Spleen (tissue), 11 donors: ENCODE data around the gene PCLO. TPM values are rescaled to one million over a fixed set of nuclear protein-coding genes. Genes with fewer than 3 reads are reported as not detected.

Source experiments
- DNase-seq: peaks from one replicate; pipeline ENCODE4 v3.0.0-alpha.2; 2020
- H3K27ac ChIP-seq, 8 donors: fragments of 200-600 bp; sonication (generic) in 7 of 8; 1 replicate in 4 of 8; 2 replicates in 4 of 8; pipeline versions ENCODE4 v1.5.0 to v1.8.0; 2016 to 2021; ENCODE audit warnings: inconsistent platforms in 4 of 8, mild to moderate bottlenecking in 4 of 8, moderate library complexity in 1 of 8
- H3K27me3 ChIP-seq, 7 donors: fragments of 200-600 bp; sonication (generic) in 6 of 7; replicated peaks in 1 of 7; 1 replicate in 4 of 7; 2 replicates in 3 of 7; pipeline versions ENCODE4 v1.5.0 to v1.8.0; 2016 to 2021; ENCODE audit warnings: inconsistent platforms in 3 of 7, mild to moderate bottlenecking in 1 of 7
- H3K36me3 ChIP-seq, 6 donors: fragments of 200-600 bp; sonication (generic) in 5 of 6; 1 replicate in 4 of 6; 2 replicates in 2 of 6; pipeline versions ENCODE4 v1.5.0 to v1.8.0; 2016 to 2021; ENCODE audit warnings: inconsistent platforms in 2 of 6
- H3K4me1 ChIP-seq, 6 donors: fragments of 200-600 bp; sonication (generic) in 5 of 6; 1 replicate in 3 of 6; 2 replicates in 3 of 6; pipeline versions ENCODE4 v1.5.0 to v1.8.0; 2016 to 2021; ENCODE audit warnings: inconsistent platforms in 3 of 6
- H3K4me3 ChIP-seq, 8 donors: fragments of 200-600 bp; sonication (generic) in 7 of 8; 1 replicate in 4 of 8; 2 replicates in 4 of 8; pipeline versions ENCODE4 v1.5.0 to v1.8.0; 2016 to 2021; ENCODE audit warnings: inconsistent platforms in 4 of 8, mild to moderate bottlenecking in 4 of 8, moderate library complexity in 2 of 8
- H3K9me3 ChIP-seq, 8 donors: fragments of 200-600 bp; sonication (generic) in 7 of 8; 1 replicate in 4 of 8; 2 replicates in 4 of 8; pipeline versions ENCODE4 v1.5.0 to v1.8.0; 2016 to 2021; ENCODE audit warnings: inconsistent platforms in 4 of 8
- CTCF ChIP-seq, 11 experiments: fragments of 200-600 bp in 7 of 11; fragments of 450-650 bp in 4 of 11; sonication (generic) in 4 of 11; IDR thresholded peaks in 8 of 11; conservative IDR thresholded peaks in 3 of 11; 1 replicate in 7 of 11; 2 replicates in 4 of 11; pipeline versions ENCODE4 v1.4.0 to v1.8.0; 2016 to 2021; ENCODE audit warnings: antibody characterized with exemption in 11 of 11, inconsistent platforms in 4 of 11, mild to moderate bottlenecking in 1 of 11
- POLR2A ChIP-seq, 3 donors: fragments of 450-650 bp; IDR thresholded peaks; one replicate each; pipeline ENCODE4 v1.5.1; 2017; ENCODE audit warnings: antibody characterized with exemption in 3 of 3, mild to moderate bottlenecking in 1 of 3
- POLR2AphosphoS5 ChIP-seq, 3 donors: sonication (generic); formaldehyde crosslinking; IDR thresholded peaks; one replicate each; pipeline ENCODE4 v1.5.1; 2017; ENCODE audit warnings: antibody characterized with exemption in 3 of 3
- WGBS, 5 donors: extraction: QIAGEN DNeasy Blood & Tissue Kit in 3 of 5; methylation state at CpG; one replicate each; pipeline versions ENCODE4 v1.1.5 to v1.1.7; 2013 to 2018; 5-methylcytosine and 5-hydroxymethylcytosine counted together
- intact Hi-C: fragments of 100-400 bp; cut with DNase I; formaldehyde crosslinking; loops from one replicate; pipeline ENCODE4 v1.15.0; 2023; ENCODE audit warnings: low total_unique reads
- polyA plus RNA-seq, 3 donors: library from polyadenylated mRNA; stranded (reverse); fragments of 200-250 nt; gene quantifications; one replicate each; pipeline ENCODE4 v1.2.1, GENCODE V29; 2013
- total RNA-seq, 7 donors: library from RNA; depleted of rRNA in 3 of 7; stranded (reverse); fragments of >200 nt in 3 of 7; fragmentation: NEBNext Ultra II Directional in 4 of 7; extraction: Animal tissue kit (Norgen Biotek cat#: 25700) in 4 of 7; gene quantifications; one replicate each; pipeline versions ENCODE4 v1.1.0 to v1.2.1, GENCODE V29; 2016 to 2021
- donor health status: healthy with polysubstance abuse.
- donor health status: DM: no; HTN: no; CAD: no; lungs with moderate emphysema.
- donor health status: DM: no; HTN: no; CAD: no.
- donor health status: Bipolar disorder and iron deficiency.
- donor health status: healthy.
- donor health status: DM: no; HTN: no; CAD: no.
- donor health status: DM: yes; HTN: yes; CAD: no.

Gene PCLO
- total and polyA plus RNA-seq, 10 donors: 0.05 to 9.9 (median 1.8) TPM

GRCh38 chr7:82823073-82823472, 339.6 kb downstream of the PCLO start:
- Histone ChIP-seq H3K36me3 (no peaks in the 10 kb centered on the region), H3K9me3 (no peaks in the 10 kb centered on the region), H3K27me3 (no peaks in the 10 kb centered on the region), H3K4me1 (no peaks in the 10 kb centered on the region), H3K27ac (no peak overlapping the region), H3K4me3 (no peak overlapping the region)
- intact Hi-C loops: no loop called here
- 68 to 75% (median 73%) methylated on average over 2 of the region's 2 CpGs for WGBS, 5 donors
- TF ChIP-seq POLR2AphosphoS5 (IDR thresholded peaks at IDR 0.05) (no peak), CTCF (IDR thresholded peaks at IDR 0.05 in 8 of 11, conservative IDR thresholded peaks at IDR 0.05 in 3 of 11) (no peak), POLR2A (IDR thresholded peaks at IDR 0.05) (no peak)
- DNase-seq: no peak

- peak; percentile 28 for DNase-seq
- H3K4me1 ChIP-seq: no peaks in the 10 kb centered on the region
- 83 to 100% (median 90%) methylated on average over 1 of the region's 1 CpG for WGBS, 5 donors
- H3K27me3 ChIP-seq: no peaks in the 10 kb centered on the region
- H3K9me3 ChIP-seq: no peaks in the 10 kb centered on the region
- no peak overlapping the region for H3K27ac ChIP-seq
- TF ChIP-seq POLR2AphosphoS5 (IDR thresholded peaks at IDR 0.05) (no peak), CTCF (IDR thresholded peaks at IDR 0.05 in 8 of 11, conservative IDR thresholded peaks at IDR 0.05 in 3 of 11) (no peak), POLR2A (IDR thresholded peaks at IDR 0.05) (no peak)
- no peak overlapping the region for H3K4me3 ChIP-seq
- intact Hi-C loops: no loop called here
- H3K36me3 ChIP-seq: no peaks in the 10 kb centered on the region
Observed at GRCh38 chr7:82821037-82821436, 341.6 kb downstream of the PCLO start.

GRCh38 chr7:82818171-82818570, 344.5 kb downstream of the PCLO start:
- intact Hi-C loops: no loop called here
- no peak for DNase-seq
- H3K4me3 ChIP-seq: no peak overlapping the region
- H3K4me1 ChIP-seq: no peaks in the 10 kb centered on the region
- TF ChIP-seq CTCF (IDR thresholded peaks at IDR 0.05 in 8 of 11, conservative IDR thresholded peaks at IDR 0.05 in 3 of 11) (no peak), POLR2A (IDR thresholded peaks at IDR 0.05) (no peak), POLR2AphosphoS5 (IDR thresholded peaks at IDR 0.05) (no peak)
- WGBS, 5 donors: 70 to 88% (median 83%) methylated on average over 4 of the region's 4 CpGs
- no peak overlapping the region for H3K27ac ChIP-seq
- H3K9me3 ChIP-seq: no peaks in the 10 kb centered on the region
- H3K36me3 ChIP-seq: no peaks in the 10 kb centered on the region
- no peaks in the 10 kb centered on the region for H3K27me3 ChIP-seq

- H3K4me3 ChIP-seq: no peak overlapping the region
- intact Hi-C loops: no loop called here
- H3K9me3 ChIP-seq: no peaks in the 10 kb centered on the region
- no peaks in the 10 kb centered on the region for H3K4me1 ChIP-seq
- no peak overlapping the region for H3K27ac ChIP-seq
- DNase-seq: no peak
- no peaks in the 10 kb centered on the region for H3K36me3 ChIP-seq
- no peaks in the 10 kb centered on the region for H3K27me3 ChIP-seq
- TF ChIP-seq CTCF (IDR thresholded peaks at IDR 0.05 in 8 of 11, conservative IDR thresholded peaks at IDR 0.05 in 3 of 11): no peak
- TF ChIP-seq POLR2AphosphoS5 (IDR thresholded peaks at IDR 0.05): no peak
- no peak for TF ChIP-seq POLR2A (IDR thresholded peaks at IDR 0.05)
Observed at GRCh38 chr7:82816272-82816671, 346.4 kb downstream of the PCLO start.
